ENCODE results near the gene SAMD4A.

GRCh38 chr14:54815515-54815914 lies 248.6 kb downstream of the SAMD4A start:
- no peak for TF ChIP-seq CTCF (conservative IDR thresholded peaks at IDR 0.05; ENCODE audit: low read length)
- no peak for TF ChIP-seq EZH2phosphoT487 (IDR thresholded peaks at IDR 0.05; ENCODE audit: borderline replicate concordance, low read depth, low read length)
